Measurements from ENCODE around the gene DCHS2.

The DCHS2 gene

DNA sequence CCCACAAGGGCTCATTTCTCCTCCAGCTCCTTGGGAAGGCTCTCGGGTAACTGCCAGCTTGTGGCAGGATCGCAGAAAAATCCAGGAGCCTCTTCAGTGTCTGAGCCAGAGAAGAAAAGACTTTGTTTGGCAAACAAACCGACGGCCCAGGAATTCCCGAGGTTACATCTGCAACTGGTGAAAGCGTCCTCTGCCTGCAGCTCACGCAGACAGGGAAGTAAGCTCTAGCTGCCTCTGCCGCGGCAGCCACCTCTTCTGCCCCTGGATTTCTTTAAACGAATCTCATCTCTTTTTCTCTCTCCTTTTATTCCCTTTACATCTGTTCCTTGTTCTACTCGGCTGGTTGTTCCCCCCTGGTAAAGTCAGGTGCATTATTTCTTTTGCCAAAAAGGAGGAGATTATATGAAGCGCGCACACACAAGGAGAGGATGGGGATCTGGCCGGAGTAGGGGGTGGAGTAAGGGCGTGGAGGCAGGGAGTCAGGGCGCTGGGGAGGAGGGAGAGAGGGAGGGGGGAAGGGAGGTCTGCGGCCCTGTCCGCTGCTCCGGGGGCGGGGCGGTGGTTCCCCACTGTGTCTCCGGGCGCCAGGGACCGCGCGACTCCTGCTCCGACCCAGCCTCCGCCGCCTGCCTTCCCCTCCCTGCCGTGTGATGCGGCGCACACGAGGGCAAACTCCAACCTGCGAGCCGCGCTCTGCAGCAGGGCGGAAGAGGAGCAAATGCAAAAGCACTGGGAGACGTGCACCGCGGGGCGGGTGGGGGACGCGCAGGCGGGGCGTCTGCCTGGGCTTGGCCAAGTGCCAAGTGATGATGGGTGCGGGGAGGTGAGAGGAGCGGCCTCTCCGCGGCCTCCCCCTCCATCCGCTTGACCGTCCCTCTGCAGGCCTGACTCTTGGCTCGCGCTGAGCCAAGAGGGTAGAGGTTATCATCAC lies at the start of gene DCHS2:
DCHS2 (minus strand) TSS at position 459 of the 931 bp plus-strand sequence; CDS start at position 15, 444 bp downstream.
- peak; percentile 39 for DNase-seq

GRCh38 chr4:154534296-154534695 lies 42.7 kb upstream of the DCHS2 start:
- DNase-seq = no peak

GRCh38 chr4:154529728-154530519 lies 38.3 kb upstream of the DCHS2 start:
- no peak for DNase-seq

DNA sequence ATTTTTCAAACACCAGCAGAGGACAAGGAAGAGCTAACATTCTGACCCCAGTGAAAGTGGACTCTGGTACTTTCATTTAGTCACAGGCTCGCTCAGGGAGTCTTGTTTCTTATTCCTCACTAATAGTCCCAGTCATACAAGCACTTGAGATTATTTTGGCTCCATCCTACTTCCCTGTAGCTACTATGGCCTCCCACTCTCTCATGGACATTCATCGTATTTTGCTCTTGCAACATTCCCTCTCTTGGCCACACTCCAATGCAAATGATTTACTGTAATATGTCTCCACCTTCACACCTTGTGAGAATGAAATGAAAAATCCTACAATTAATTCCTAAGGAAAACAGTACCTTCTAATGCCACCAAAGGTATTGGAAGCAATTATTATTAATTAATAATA lies 37.3 kb upstream of the DCHS2 start:
- DNase-seq = no peak

DNA sequence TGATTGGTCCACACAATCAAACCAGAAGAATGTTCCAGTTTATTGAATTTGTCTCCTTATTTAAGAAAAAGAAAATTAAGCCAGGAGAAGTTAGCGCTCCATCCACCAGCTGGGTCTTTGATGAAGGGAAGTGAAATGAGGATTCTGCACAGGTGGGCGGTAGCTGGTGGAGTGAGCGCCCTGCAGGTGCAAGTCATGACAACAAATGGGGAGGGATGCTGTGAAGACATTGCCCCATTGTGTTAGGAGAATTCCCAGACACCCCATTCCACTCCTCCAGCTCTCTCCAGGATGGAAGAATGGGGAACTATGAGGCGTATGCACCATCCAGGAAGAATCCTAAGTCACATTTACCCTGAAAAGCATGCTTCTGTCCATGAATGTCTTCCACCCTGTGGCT lies 35.7 kb upstream of the DCHS2 start:
- no peak for DNase-seq

DNA sequence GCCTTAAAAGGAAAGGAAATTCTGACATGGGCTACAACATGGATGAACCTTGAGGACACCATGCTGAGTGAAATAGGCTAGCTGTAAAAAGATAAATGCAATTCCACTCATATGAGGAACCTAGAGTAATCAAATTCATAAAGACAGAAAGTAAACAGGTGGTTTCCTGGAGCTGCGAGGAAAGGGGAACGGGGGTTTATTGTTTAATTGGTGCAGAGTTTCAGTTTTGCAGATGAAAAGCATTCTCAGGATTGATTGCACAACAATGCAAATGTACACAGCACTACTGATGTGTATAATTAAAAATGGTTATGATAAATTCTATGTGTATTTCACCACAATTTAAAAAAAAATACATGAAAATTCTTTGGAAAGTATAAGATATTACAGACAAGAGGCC lies 34.6 kb upstream of the DCHS2 start:
- DNase-seq = no peak

DNA sequence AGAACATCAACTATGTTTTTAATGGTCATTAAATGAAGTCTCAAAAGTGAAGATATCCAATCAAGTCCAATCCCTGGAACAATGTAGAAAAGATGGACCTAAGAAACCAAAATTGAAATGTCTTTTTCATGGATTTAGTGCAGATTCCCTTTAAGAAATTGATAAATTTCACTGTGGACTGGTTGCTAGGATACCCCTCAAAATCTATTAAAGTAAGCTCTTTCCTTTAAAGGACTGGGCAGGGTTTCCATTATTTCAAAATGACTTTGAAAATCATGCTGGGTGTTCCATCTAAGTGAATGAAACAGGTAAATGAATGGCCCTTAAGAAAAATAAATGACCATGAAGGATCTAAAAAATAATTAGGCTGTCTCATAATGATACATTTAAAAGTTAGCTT lies 30.0 kb upstream of the DCHS2 start:
- DNase-seq = no peak

GRCh38 chr4:154519214-154519613 lies 27.6 kb upstream of the DCHS2 start:
- DNase-seq = no peak

DNA sequence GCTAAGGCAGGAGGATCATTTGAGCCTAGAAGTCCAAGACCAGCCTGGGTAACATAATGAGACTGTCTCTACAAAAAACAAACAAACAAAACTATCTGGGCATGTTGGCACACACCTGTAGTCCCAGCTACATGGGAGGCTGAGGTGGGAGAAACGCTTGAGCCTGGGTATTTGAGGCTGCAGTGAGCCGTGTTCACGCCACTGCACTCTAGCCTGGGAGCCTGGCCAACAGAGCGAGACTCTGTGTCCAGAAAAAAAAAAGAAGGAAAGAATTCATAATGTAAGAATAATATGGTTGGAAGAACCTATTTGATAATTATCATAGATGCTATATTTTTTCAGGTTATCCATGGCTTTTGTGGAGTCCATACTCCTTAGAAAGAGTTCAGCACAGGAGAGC lies 26.0 kb upstream of the DCHS2 start:
- no peak for DNase-seq

DNA sequence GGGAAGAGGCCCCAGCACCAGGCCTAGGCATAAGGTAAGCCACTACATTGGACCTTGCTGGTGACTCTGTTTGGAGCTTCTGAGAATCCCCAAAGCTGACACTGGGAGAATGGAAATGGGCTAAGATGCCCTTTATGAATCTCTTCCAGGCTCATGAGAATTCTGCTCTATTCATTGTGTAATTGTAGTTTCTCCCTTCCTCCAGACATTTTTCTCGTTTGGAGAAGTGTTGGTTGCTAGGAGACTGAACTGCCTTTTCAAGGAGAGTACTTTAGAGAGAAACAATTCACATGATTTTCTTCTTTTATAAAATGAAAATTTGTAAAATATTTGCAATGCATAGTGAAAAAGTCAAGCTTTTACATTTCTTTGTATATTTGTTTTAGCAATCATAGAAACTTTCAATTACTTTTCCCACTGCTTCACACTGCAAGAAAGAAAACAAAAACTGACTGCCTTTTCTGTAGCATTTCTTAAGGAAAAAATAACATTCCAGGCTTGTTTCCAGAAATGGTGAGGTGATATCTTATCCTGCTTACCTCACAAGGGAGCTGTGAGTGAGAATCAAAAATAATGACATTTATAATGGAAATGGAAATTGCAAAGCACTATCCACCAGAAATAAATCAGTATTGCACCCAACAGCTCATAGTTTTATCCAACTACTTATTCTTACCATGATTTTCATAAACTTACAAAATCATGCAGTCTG lies 24.9 kb upstream of the DCHS2 start:
- peak; percentile 5 for DNase-seq

GRCh38 chr4:154511981-154512380 lies 20.4 kb upstream of the DCHS2 start:
- DNase-seq = no peak

GRCh38 chr4:154511548-154511947 lies 19.9 kb upstream of the DCHS2 start:
- no peak for DNase-seq

- DNase-seq = peak; percentile 55
Observed at GRCh38 chr4:154507156-154507555, 15.6 kb upstream of the DCHS2 start.

- DNase-seq = peak; percentile 16
Observed at GRCh38 chr4:154506253-154506652, 14.7 kb upstream of the DCHS2 start.

GRCh38 chr4:154503598-154503997 lies 12.0 kb upstream of the DCHS2 start:
- DNase-seq = peak; percentile 26

DNA sequence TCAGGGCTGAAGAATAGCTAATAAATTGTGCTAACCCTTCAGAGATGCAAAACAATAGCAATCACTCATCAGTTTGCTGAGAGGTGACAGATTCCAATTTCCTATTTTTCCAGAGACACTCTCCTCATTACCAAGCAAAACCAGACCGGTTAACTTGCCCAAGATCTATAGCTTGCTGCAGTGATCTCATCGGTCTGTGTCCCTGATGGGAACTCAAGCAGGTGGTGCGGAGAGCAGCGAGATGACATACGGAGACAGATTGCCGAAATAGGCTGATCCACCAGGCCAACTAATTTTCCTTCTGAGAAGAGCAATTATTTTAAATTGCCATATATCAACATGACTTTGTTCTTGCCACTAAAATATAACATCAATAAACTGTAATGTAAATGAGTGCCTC lies 10.5 kb upstream of the DCHS2 start:
- no peak for DNase-seq

GRCh38 chr4:154497889-154498288 lies 6.3 kb upstream of the DCHS2 start:
- DNase-seq = no peak

DNA sequence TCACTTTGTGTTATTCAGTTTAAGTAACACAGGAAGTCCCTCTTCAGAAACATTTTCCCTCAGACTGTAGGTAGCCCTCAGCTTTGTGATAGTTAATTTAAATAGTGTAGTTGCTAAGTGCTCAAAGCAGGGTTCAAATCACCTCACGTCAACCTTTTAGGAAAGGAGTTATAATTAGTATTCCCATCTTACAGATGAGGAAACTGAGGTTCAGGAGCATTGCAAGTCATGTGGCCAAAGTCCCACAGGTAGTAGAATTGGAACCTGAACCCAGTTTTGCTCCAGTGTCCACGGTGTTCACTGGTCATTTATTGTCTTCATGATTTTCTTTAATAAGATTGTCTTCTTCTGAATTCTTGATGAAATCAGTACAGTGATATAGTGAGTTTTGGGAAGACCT lies 4.3 kb upstream of the DCHS2 start:
- no peak for DNase-seq

GRCh38 chr4:154492288-154492687 lies 689 bp upstream of the DCHS2 start:
- DNase-seq = no peak

DNA sequence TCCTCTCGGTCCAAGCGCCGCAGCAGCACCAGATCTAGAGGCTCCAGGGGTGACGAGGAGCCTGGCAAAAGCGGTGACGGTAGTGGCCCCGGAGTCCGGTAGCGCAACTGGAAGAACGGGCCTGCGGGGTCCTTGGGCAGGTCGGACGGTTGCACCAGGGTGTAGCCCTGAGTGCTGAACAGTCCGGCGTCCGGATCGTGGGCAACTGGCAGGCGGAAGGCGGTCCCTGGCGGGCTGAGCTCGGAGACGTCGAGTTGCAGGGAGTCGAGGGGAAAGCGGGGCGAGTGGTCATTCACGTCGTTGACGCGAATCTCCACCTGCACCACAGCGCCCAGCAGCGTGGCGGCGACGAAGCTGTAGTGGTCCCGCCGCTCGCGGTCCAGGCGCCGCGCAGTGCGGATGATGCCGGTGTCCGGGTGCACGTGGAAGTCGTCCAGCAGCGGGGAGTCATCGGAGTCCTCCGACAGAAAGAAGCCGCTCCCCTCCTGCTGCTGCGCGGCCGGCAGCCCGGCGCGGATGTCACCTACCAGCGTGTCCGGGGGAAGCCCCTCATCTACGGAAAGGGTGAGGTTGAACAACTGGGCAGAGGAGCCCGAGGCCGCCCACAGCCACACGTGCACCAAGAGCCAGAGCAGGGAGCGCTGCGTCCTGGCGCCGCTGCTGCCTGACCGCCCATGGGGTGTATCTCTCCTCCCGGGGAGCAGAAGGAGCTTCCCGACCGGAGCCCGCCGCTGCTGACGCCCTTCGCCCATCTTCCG lies 837 bp downstream of the DCHS2 start:
- no peak for DNase-seq

DNA sequence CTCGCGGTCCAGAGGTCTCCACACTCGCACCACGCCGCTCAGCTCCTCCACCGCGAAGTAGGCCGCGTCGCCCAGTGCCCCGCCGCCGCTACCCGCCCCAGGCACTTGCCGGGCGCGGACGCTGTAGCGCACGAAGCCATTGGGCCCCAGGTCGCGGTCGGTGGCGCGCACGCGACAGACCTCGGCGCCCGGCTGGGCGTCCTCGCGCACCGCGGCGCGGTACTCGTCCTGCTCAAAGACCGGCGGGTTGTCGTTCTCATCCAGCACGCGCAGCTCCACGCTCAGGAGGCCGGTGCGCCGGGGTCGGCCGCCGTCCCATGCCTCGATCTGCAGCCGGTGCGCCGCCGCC lies 1.4 kb downstream of the DCHS2 start:
- no peak for DNase-seq

DNA sequence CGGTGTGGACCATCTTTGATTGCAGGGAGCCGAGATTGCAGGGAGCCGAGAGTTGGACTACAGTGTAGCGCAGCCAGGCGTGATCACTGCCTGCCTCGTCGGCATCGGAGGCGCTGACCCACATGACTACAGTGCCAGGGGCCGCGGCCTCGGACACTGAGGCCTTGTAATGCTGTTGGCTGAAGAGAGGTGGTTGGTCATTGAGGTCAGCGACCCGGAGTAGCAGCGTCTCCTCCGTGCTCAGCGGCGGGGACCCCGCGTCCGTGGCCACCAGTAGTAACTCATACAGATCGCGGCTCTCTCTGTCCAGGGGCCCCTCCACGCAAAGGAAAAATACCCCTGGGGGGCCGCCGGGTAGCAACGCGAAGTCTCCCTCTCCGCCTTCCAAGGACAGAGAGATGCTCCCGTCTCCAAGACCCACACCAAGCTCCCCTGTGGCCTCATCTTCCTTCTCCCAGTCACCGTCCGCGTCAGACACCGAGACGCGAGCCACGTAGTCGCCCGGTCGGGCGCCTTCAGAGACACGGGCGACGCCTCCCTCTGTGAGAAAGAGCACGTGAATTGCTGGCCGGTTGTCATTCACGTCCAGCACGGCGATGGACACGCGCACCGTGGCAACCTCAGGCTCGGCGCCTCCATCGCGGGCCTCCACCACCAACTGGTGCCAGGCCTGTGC lies 1.9 kb downstream of the DCHS2 start:
- no peak for DNase-seq

Measured in kidney glomerular epithelial cell (primary cell).